DMS 273 treated with DMSO at 0.1 percent for 48 hours (cell line): ENCODE measurements around the gene COL15A1.

Experiments used
- DNase-seq: peaks from one replicate; lab custom pipeline; 2025; lab: John Stamatoyannopoulos, UW

The COL15A1 gene

DNA sequence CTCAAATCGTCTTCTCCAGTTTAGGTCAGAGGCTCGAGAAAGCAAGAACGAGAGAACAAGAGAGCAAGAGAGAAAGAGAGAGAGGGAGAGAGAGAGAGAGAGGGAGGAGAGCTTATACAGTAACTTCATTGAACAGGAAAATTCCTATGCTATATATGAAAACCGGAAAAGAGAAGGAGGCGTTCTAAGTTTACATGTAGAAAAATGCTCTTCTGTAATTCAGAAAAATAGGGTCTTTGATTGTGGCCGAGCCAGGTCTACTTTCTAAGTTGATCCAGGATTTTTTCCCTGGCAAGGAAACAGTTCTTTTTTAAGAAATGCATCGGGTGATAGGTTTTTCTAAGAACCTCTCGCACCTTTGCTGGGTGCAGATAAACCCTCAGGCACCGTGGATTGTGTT, 29.5 kb downstream of the COL15A1 start:
- DNase-seq: no peak

DNA sequence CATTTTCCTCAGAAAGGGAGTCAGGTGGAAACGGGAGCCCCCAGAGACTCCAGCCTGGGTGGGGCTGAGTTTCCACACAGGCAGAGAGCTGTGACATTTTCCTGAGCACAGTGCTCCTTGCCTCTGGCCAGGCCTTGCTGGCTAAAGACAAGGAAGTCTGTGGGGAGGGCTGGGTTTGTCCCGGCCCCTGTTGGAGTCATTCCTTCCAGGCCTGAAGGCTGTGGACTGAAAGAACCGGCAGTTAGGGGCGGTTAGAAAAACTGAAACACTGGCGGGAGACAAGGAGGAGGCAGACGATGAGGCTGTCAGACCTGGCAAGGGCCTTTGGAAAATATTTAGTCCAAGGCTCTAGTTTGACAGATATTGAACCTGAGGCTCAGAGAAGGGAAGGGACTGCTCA, 29.9 kb downstream of the COL15A1 start:
- DNase-seq: no peak

GRCh38 chr9:98974106-98974505, 30.4 kb downstream of the COL15A1 start:
- no peak for DNase-seq

DNA sequence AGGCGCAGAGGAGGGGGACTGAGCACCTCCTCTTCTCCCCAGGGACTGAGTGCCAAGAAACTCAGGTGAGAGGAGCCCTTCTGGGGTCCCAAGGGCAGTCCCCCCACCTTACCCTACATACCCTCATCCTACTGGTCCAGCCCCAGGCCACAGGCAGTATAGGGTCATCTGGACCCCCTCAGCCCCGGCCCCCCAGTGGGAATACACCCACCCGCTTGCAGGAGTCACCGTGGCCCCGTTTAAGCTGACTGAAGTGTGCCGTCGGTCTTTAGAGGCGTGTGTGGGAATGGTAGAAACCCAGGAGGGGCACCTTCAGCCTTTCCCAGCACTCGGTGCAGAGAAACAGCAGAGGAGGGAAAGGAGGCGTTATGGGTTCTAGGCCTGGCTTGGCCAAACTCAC, 30.8 kb downstream of the COL15A1 start:
- DNase-seq: no peak

- no peak for DNase-seq
Observed at GRCh38 chr9:98974994-98975712, 31.4 kb downstream of the COL15A1 start.

DNA sequence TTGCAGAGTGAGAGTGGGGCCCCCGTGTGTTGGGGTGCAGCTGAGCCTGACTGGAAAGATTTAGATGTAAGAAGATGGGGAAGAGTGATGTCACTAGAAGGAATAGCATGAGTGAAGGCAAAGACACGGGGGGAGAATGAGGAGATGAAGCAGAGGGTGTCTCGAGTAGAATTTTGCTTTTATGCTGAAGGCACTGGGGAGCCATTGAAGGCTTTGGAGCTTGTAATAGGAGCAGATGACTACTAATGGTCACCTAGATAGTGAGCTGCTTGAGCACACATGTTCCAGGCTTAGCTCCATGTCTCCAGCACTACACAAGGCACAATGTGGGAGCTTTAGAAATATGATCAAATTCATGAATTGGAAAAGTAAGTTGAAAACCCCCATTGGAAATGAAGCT, 32.1 kb downstream of the COL15A1 start:
- no peak for DNase-seq

- DNase-seq: peak; percentile 34
Observed at GRCh38 chr9:98977246-98977714, 33.6 kb downstream of the COL15A1 start.

GRCh38 chr9:98977813-98978212, 34.1 kb downstream of the COL15A1 start:
- DNase-seq: peak; percentile 47

DNA sequence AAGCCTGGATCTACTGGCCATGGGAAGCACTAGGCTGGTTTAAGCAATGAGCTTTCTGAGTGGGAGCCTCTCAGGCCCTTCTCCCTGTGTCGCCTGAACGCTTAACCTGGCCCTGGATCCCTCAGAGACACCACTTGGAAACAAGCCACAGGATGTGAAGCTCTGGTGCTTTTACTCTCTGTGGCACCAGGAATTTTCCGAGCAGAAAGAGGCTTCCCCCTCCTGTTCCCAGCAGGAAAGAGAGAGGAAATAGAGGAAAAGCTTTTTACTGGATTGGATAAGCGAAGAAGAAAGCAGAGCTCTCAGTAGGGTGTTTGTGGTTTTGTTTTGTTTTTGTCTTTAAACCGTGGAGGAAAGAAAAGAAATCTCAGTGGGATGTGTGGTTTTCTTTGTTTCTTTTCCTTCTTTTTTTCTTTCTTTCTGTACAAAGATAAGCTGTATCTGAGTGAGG, 34.5 kb downstream of the COL15A1 start:
- DNase-seq: no peak

GRCh38 chr9:98980291-98980690, 36.6 kb downstream of the COL15A1 start:
- DNase-seq: peak; percentile 15

GRCh38 chr9:98983295-98984268, 39.9 kb downstream of the COL15A1 start:
- no peak for DNase-seq

DNA sequence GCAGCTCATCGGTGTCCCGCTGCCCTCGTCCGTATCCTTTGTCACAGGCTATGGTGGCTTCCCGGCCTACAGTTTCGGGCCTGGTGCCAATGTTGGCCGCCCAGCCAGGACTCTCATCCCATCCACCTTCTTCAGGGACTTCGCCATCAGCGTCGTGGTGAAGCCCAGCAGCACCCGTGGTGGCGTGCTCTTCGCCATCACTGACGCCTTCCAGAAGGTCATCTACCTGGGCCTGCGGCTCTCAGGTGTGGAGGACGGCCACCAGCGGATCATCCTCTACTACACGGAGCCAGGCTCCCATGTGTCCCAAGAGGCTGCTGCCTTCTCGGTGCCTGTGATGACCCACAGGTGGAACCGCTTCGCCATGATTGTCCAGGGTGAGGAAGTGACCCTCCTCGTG, 41.9 kb downstream of the COL15A1 start:
- no peak for DNase-seq

DNA sequence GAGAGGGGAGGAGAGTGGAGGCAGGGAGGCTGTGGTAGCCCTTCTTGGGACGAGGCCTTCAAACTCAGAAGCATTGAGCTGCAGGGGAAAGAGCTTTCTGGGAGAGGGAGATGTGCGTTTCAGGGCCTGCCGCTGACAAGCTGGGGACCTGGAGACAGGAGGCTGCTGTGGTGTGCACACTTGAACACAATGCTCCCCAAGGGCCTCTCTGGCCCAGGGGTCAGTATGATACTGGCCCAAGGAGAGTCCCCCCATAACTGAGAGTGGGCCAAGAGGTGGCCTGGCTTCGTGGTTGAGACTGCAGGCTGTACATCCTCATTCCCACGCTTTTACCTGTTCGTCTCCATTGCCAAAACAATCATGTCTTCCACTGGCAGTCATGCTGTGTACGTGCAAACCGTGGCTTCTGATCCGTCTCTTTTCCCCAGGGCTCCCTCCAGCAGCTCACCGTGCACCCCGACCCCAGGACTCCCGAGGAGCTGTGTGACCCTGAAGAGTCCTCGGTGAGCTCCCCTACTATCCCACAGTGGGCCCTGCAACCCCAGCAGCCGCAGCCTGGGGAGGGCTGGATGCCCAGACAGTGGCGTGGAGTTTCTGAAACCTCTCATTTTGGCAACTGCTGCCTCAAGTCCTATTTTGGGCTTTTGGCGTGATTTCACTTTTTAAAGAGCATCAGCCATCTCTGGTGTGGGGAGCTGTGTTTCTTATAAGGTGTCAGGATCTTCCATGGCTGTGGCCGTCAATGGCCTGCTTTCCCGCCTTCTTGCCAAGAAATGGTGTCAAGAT, 43.4 kb downstream of the COL15A1 start:
- no peak for DNase-seq

DNA sequence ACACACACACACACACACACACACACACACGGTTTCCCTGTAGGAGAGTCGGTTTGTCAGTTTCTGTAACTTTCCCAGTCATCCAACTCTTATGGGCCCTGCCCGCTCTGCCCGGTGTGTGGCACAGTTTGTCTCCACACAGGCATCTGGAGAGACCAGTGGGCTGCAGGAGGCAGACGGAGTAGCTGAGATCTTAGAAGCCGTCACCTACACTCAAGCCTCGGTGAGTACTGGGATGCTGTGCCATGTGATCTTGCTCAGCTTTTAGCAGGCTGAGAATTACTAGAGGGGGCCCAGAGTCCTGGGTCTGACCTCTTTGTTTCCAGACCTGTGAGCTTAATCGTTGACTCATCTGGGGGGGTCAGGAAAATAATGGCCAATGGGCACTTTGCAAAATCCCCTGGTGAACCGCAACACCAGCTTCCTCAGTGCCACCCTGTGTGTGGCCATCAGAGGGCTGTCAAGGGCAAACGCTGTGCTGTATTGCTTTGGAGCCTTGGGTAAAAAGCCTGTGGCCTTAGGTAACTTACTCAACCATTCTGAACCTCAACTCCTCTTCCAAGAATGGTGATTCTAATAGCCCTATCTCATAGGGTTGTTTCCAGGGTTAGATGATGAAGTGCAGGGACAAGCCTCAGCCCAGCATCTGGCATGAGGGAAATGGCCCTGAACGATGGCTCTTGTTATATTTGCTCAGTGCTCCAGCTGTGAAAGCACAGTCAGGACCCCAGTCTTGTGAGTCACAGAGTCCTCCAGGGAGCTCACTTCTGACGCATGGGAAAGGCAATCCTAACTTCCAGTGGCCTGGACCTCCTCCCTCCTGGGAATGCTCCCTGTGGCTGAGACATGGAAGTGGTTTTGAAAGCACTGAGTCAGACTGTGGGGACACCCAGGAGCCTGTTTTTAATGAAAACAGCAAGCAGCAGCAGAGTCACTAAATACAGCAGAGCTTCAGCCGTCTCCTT, 45.6 kb downstream of the COL15A1 start:
- DNase-seq: no peak

GRCh38 chr9:98990181-98990870, 46.6 kb downstream of the COL15A1 start:
- DNase-seq: no peak

DNA sequence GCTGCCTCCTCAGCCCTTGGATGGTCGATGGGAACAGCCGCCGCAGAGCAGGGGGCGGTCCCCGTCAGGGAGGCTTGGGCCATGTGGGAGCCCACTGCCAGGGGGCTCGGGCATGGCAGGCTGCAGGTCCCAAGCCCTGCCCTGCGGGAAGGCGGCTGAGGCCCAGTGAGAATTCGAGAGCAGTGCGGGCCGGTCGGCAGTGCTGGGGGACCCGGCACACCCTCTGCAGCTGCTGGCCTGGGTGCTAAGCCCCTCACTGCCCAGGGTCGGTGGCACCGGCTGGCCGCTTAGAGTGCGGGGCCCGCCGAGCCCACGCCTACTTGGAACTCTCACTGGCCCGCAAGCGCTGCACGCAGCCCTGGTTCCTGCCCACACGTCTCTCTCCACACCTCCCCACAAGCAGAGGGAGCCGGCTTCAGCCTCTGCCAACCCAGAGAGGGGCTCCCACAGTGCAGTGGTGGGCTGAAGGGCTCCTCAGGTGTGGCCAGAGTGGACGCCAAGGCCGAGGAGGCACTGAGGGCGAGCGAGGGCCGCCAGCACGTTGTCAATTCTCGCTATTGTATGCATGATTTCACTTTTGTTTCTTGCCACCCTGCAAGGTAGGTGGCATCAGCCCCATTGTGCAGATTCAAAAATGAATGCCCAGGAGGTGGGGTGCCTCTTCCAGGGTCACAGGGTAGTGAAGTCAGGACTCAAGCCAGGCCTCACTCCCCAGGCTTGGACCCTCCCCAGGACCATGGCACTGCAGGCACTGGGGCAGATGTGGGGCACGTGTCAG, 48.6 kb downstream of the COL15A1 start:
- no peak for DNase-seq

- no peak for DNase-seq
Observed at GRCh38 chr9:98992885-98993569, 49.3 kb downstream of the COL15A1 start.

- DNase-seq: no peak
Observed at GRCh38 chr9:98993570-98993945, 49.9 kb downstream of the COL15A1 start.
